Right atrium auricular region (tissue), 2 donors: ENCODE results near the gene FAF1. TPM values are rescaled to one million over a fixed set of nuclear protein-coding genes. Genes with fewer than 3 reads are reported as not detected.
"Not testable (repeated sequence)": the region's sequence is repeated elsewhere in the genome, so short reads cannot be mapped to it uniquely, and the experiment has no call there.

Experiments used
- DNase-seq: peaks from one replicate; pipeline ENCODE4 v3.0.0-alpha.2; 2019; ENCODE audit warnings: low spot score
- H3K27ac ChIP-seq, 2 donors: fragments of 200-600 bp; sonication (generic); 1 replicate in 1 of 2; 2 replicates in 1 of 2; pipeline ENCODE4 v1.5.1; 2016 to 2019
- H3K27me3 ChIP-seq, 2 donors: fragments of 200-600 bp; sonication (generic); one replicate each; pipeline versions ENCODE4 v1.5.1 to v1.6.0; 2017 to 2019
- H3K36me3 ChIP-seq: fragments of 200-600 bp; sonication (generic); one replicate; pipeline ENCODE4 v1.5.1; 2016
- H3K4me1 ChIP-seq, 2 donors: fragments of 200-600 bp; sonication (generic); one replicate each; pipeline versions ENCODE4 v1.5.1 to v1.6.0; 2017 to 2019
- H3K4me3 ChIP-seq, 2 donors: fragments of 200-600 bp; sonication (generic); 1 replicate in 1 of 2; 2 replicates in 1 of 2; pipeline ENCODE4 v1.5.1; 2017 to 2019; ENCODE audit warnings: mild to moderate bottlenecking in 1 of 2, moderate library complexity in 1 of 2
- H3K9me3 ChIP-seq, 2 donors: fragments of 200-600 bp; sonication (generic); one replicate each; pipeline ENCODE4 v1.5.1; 2019
- total RNA-seq, 2 donors: library from RNA; depleted of rRNA; stranded (reverse); fragments of >200 nt; gene quantifications; one replicate each; pipeline ENCODE4 v1.1.0, GENCODE V29; 2016
- TF ChIP-seq, protein P1 (sequence below), 2 donors: fragments of 200-600 bp; sonication (generic); IDR thresholded peaks; one replicate each; pipeline ENCODE4 v1.5.1; 2019; ENCODE audit warnings: antibody characterized with exemption in 2 of 2

Gene FAF1
- total RNA-seq, 2 donors from 2014 or later = 36.1 to 68.8 TPM

DNA sequence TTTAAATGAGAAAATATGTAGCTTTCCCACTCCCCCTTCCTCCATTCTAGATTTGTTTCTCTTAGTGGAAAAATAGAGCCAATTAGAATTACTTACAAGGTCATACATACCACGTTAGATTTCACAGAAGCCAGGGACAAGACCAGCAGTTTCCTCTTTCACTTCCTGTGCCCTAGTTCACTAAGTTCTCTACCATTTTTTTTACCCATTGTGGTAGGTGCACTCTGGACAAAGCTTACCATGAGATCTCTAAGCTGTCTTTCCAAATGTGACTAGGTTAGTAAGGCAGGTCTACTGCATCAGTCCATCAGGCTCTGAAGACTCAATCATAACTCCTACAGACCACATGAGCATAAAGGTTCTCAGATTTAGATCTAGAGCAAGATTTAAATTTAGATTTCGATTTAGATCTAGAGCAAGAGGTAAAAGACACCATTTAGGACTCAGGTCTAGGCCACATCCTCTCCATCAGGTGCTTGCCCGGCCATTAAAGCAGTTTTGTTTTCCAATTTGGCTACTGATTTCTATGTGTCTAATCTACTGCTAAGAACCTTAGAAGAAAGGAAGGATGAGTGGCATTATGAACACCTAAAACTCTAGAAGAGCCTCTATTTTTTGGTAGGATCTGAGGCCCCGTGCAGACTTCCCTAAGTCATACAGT is 235.3 kb downstream of the FAF1 start:
- DNase-seq = no peak
- H3K27ac ChIP-seq = no peak overlapping the region
- H3K9me3 ChIP-seq = no peaks in the 10 kb centered on the region
- no peak overlapping the region for H3K4me3 ChIP-seq
- H3K27me3 ChIP-seq = no peaks in the 10 kb centered on the region
- TF ChIP-seq, protein P1, sequence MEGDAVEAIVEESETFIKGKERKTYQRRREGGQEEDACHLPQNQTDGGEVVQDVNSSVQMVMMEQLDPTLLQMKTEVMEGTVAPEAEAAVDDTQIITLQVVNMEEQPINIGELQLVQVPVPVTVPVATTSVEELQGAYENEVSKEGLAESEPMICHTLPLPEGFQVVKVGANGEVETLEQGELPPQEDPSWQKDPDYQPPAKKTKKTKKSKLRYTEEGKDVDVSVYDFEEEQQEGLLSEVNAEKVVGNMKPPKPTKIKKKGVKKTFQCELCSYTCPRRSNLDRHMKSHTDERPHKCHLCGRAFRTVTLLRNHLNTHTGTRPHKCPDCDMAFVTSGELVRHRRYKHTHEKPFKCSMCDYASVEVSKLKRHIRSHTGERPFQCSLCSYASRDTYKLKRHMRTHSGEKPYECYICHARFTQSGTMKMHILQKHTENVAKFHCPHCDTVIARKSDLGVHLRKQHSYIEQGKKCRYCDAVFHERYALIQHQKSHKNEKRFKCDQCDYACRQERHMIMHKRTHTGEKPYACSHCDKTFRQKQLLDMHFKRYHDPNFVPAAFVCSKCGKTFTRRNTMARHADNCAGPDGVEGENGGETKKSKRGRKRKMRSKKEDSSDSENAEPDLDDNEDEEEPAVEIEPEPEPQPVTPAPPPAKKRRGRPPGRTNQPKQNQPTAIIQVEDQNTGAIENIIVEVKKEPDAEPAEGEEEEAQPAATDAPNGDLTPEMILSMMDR (IDR thresholded peaks at IDR 0.05) = no peak
- no peaks in the 10 kb centered on the region for H3K36me3 ChIP-seq
- H3K4me1 ChIP-seq = no peaks in the 10 kb centered on the region

DNA sequence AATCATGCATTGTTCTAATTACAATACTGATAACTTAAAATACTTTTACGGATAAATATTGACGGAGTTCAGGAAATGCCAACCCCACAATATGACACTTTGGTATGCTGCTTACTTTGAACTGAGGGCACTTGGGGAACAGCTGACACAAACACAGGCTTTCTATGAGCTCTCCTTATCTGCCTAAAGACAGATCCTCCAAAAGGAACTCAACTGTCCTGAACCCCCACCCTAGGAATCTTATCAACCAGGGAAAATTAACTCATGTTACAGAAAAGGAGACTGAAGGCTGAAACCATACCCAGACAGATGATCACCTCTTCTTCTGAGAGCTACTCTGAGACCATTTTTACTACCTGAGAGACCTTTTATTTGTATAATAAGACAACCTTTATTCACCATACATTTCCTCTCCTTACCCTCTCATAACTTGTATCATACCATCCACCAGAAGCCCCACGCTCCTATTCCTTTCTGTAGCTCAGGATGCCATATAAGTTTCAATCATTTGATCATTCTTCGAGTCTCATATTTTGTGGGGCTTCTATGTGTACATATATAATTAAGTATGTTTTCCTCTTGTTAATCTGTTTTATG is 239.5 kb downstream of the FAF1 start:
- Histone ChIP-seq H3K36me3 (no peaks in the 10 kb centered on the region), H3K9me3 (no peaks in the 10 kb centered on the region), H3K4me3 (no peak overlapping the region), H3K27me3 (no peaks in the 10 kb centered on the region), H3K27ac (no peak overlapping the region), H3K4me1 (no peaks in the 10 kb centered on the region)
- DNase-seq = no peak
- TF ChIP-seq, protein P1 (IDR thresholded peaks at IDR 0.05) = no peak

DNA sequence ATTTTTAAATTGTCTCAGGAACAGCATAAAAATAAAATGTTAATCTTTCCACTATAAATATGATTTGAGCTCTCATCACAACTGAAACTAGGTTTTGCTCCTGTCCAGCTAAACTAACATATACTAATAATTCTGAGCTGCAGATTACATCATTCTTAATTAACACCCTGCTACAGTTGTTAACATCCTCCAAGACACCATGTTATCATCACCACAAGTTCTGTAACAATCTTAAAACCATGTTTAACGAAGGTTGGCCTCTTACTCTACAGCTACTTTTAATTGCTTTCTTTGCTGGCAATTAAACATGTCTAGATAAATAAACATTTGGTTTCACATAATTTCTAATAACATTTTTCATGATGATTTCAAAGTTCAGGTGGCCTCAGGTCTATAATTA is 240.9 kb downstream of the FAF1 start:
- TF ChIP-seq, protein P1 (IDR thresholded peaks at IDR 0.05) = no peak
- H3K4me1 ChIP-seq = no peaks in the 10 kb centered on the region

DNA sequence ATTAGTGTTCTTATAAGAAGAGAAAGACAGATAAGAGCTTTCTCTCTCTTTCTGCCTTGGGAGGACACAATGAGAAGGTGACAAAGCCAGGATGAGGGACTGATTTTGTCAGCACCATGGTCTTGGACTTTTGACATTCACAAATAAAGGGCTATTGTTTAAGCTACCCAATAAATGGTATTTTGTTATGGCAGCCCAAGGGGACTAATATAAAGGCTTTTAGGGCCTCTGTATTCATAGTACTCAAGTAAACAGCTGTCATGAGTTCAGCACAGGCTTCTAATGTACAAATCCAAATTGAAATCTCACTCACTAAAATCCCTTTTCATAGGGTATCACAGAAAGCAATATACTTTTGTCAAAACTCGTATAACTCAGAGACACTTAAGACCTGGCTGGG is 242.7 kb downstream of the FAF1 start:
- TF ChIP-seq, protein P1 (IDR thresholded peaks at IDR 0.05) = no peak
- DNase-seq = no peak
- H3K4me3 ChIP-seq = no peak overlapping the region

More for the DNA sequence above, 240.9 kb downstream of the FAF1 start:
- Histone ChIP-seq H3K27me3 (no peaks in the 10 kb centered on the region), H3K9me3 (no peaks in the 10 kb centered on the region), H3K27ac (no peak overlapping the region), H3K36me3 (no peaks in the 10 kb centered on the region), H3K4me3 (no peak overlapping the region)
- DNase-seq = no peak

DNA sequence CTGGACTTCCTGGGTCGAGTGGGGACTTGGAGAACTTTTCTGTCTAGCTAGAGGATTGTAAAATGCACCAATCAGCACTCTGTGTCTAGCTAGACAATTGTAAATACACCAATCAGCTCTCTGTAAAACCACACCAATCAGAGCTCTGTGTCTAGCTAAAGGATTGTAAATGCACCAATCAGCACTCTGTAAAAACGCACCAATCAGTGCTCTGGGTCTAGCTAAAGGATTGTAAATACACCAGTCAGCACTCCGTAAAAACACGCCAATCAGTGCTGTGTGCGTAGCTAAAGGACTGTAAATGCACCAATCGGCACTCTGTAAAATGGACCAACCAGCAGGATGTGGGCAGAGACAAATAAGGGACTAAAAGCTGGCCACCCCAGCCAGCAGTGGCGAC is 243.6 kb downstream of the FAF1 start:
- not testable (repeated sequence) for H3K4me1 ChIP-seq, H3K4me3 ChIP-seq, H3K27me3 ChIP-seq, H3K9me3 ChIP-seq, H3K27ac ChIP-seq, DNase-seq, H3K36me3 ChIP-seq

More for the DNA sequence above, 242.7 kb downstream of the FAF1 start:
- Histone ChIP-seq H3K27ac (no peak overlapping the region), H3K9me3 (no peaks in the 10 kb centered on the region), H3K27me3 (no peaks in the 10 kb centered on the region), H3K36me3 (no peaks in the 10 kb centered on the region), H3K4me1 (no peaks in the 10 kb centered on the region)

DNA sequence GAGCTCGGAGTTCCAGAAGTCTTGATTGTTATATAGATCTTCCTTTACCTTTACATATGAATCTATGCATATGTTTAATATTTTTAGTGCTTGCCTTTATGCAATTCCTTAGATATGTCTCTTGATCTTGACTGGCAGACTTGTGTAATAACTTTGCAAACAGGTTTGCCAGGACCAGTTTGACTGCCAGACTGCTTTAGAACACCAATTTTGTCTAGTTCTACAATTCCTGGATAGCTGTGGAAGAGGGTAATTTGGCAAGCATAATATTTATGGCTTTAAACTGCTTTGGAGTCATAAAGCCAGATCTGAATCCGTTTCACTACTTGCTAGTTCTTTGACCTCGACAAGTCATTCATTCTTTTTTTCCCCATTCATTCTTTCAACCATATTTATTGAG is 250.0 kb downstream of the FAF1 start:
- DNase-seq = no peak
- TF ChIP-seq, protein P1 (IDR thresholded peaks at IDR 0.05) = no peak
- Histone ChIP-seq H3K27ac (no peak overlapping the region), H3K9me3 (no peaks in the 10 kb centered on the region), H3K4me1 (no peaks in the 10 kb centered on the region), H3K27me3 (no peaks in the 10 kb centered on the region), H3K36me3 (no peaks in the 10 kb centered on the region), H3K4me3 (no peak overlapping the region)
